GM21367 (cell line): ENCODE results near the gene GDPGP1.

ENCODE experiments used
- ATAC-seq: cut with Tn5 transposase; IDR thresholded peaks from one replicate; pipeline ENCODE4 v1.9.1; 2021; ENCODE audit not compliant: unreplicated experiment

GDPGP1 gene

DNA sequence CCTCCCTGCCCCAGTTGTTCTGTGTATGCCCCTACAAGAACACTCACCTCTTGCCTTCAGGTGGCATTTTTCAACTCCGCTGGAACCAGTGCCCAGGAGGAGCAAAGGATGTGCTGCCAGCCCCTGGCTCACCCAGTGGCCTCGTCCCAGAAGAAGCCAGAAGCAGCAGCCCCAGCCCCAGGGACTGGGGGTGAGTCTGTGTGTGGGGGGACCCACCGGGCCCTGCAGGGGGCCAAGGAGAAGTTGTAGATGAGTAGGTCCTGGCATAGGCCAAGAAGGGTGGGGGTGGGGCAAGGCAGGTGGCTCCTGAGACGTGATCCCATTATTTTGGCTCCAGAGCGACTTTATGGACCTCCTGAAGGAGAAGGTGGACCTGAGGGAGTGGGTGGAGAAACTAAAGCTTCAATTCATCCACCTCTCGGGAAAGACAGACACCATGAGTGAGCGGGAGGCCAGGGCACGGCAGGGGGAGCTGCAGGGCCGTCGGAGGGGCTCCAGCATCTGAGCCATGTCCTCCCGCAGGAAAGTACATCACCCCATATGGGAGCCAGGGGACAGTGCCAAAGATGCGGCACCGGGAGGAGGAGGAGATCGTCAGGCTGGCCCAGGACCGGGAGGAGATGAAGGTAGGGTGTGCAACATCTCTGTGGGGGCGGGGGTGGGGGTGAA lies 60.7 kb downstream of the GDPGP1 start:
- no peak for ATAC-seq

DNA sequence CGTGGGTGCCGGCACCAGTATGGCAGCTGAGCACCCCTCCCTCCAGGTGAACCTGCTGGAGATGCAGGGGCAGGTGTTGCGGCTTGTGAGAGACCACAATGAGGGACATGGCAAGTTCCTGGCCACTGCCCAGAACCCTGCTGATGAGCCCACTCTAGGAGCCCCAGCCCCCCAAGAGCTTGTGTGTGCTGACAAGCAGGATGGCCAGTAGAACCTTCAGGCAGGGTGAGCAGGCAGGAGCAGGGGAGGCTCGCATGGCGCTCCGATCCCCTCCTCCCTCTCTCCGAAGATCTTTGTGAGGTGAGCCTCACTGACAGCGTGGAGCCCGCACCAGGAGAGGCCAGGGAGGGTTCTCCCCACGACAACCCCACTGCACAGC lies 61.2 kb downstream of the GDPGP1 start:
- ATAC-seq = no peak
